T-helper 2 cell (primary cell): ENCODE results near the gene DPEP2NB.
"Not testable (repeated sequence)": the region's sequence is repeated elsewhere in the genome, so short reads cannot be mapped to it uniquely, and the experiment has no call there.

ENCODE experiments used
- DNase-seq, 5 experiments: peaks; one replicate each; pipeline versions ENCODE4 v3.0.0 to v3.0.0-alpha.2; 2012 to 2022

DPEP2NB gene

DNA sequence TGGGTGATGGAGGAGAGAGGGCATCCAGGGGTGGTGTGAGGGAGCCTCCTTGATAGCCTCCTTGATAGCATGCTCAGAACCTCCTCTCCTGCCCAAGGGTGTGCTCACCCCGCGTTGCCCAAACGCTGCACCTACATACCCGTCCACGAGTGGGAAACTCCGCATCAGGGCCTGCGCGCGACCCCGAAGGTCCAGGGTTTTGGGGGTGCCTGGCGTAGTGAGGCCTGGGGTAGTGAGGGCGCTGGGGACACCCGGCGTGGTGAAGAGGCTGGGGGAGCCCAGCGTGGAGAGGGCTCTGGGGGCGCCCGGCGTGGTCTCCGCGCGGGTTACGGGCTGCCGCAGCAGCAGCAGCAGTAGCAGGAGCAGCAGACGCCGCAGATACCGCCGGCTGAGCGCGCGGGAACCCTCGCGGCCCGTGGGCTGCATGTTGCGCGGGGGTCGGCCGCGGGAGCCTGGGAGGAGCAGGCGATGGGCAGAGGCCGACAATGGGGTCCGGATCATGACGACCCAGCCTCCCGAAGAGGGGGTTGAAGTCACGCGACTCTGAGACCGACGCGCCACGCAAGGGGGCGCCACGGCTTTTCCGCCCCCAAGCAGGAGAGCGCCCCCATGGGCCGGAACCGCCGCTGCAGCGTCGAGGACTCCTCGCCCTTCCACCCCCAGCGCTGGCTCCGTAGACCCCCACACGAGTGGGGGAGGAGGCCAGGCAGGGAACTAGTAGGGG lies 35.6 kb downstream of the DPEP2NB start, which contains the start of gene DPEP3:
TSS of gene DPEP3 (minus strand) at position 545 of the 724 bp plus-strand sequence. CDS start at position 426, 119 bp downstream.
- no peak for DNase-seq

DNA sequence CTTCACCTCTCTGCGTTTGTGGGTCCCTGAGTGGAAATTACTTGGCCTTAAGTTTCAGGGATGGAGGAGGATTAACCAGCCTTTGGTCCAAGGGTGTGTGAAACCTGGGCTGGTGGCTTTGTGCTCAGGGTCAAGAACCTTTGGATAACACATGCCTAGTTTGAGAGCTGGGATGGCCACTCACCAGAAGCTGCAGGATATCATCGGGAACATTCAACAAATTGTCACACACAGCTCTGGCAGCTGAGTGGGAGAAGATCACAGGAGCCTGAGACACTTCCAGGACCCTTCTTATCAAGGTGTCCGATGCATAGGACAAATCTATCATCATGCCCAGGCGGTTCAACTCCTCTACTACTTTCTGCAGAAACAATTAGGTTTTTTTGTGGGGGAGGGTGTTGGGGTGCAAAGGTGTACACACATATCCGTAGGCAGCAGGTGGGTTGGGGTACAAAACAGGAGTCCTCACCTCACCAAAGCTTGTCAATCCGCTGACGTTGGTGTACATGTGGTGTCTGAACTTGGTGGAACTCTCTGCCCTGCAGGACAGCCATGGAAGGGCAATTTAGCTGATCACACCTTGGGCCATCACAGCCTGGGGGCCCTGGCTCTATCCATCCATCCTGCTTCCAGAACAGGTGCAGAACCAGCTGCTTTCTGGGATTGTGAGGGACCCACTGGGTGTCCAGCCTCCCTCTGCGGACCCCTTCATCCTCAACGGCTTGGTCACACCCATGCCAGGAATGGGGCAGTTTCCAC lies 38.1 kb downstream of the DPEP2NB start:
- no peak for DNase-seq

DNA sequence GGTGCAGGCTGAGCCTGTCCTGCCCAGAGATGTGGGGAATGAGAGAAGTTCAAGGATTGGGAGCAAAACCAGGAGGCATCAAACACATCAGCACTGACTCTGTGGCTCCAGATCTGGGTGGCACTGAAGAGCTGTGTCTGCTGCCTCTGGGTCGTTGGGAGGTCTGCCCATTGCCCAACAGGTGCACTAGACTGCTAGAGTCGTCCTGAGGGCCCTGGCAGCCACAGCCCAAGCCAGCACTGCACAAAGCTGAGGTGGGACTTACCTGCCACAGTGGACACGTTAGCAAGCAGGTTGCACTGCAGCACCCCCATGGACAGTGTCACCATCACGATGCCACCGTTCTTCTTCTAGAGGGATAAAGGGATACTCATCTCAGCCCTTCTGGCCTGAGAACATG lies 38.7 kb downstream of the DPEP2NB start:
- DNase-seq: no peak

DNA sequence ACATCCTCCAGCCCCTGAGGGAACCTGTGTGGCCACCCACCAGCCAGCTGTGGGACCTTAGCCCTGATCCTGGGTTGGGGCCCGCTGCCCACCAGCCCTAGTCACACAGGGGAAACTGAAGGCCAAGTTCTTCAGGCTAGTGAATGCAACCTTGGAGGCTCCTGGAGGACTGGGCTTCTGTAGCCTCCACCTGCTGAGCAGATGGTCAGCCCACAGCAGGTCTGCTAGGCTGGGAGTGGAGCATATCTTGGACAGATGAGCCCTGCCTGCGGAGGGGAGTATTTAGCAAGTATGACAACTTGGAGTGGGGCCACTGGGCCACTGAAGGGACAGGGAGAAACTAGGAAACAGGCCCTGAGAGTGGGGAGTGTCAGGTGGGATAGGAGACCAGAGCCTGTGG lies 39.5 kb downstream of the DPEP2NB start:
- no peak for DNase-seq

DNA sequence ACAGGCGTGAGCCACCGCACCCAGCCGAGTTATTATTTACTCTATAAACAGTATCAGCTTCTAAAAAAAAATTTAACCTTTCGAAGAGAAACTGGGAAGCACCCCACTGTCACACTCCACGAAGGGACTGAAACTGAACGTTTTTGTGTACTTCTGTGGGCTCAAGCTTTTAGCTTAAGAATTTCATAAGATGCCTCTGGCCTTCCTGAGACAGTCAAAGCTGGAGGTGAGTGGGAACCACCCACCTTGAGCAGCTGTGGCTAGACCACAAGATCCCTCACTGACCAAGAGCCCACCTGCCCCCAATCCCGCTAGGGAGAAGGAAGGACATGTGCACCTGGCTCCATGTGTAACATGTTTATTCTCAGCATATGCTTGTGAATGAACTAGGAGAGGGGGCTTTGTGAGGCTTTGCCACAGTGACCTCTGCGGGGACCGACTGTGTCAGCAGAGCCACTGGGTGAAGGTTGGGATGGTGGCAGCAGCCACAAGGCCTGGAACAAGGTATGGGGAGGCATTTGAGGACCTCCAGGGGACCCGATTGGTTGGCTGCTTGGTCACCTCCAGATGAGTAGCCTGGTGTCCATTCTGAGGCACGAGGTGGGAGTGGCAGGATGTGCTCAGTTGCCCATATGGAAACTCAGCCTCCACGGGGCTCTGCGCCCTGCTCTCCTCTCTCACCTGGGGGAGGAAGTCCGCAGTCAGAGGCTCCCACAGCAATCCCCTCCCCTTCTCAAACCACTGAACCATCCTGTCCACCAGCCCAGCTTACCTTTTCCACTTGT lies 40.2 kb downstream of the DPEP2NB start:
- DNase-seq: no peak

DNA sequence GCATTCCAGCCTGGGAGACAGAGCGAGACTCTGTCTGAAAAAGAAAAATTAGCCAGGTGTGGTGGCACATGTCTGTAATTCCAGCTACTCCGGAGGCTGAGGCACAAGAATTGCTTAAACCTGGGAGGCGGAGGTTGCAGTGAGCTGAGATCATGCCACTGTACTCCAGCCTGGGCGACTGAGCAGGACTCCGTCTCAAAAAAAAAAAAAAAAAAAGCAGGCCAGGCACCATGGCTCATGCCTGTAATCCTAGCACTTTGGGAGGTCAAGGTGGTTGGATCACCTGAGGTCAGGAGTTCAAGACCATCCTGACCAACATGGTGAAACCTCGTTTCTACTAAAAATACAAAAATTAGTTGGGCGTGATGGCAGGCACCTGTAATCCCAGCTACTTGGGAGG lies 43.4 kb downstream of the DPEP2NB start:
- not testable (repeated sequence) for DNase-seq

DNA sequence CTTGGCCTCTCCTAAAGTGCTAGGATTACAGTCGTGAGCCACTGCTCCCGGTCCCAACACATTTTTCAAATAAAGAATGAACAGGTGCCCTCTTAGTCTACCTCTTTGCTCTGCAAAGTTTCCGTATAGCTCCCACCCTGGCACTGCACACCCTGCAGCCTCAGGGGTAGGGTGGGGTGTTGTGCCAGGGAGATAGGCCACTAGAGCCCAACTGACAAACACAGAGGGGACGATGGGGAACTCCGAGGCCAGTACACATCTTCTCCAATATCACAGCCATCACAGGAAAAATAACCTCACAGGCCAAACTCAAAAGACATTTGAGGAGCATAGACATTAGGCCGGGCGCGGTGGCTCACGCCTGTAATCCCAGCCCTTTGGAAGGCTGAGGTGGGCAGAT lies 44.6 kb downstream of the DPEP2NB start:
- no peak for DNase-seq

DNA sequence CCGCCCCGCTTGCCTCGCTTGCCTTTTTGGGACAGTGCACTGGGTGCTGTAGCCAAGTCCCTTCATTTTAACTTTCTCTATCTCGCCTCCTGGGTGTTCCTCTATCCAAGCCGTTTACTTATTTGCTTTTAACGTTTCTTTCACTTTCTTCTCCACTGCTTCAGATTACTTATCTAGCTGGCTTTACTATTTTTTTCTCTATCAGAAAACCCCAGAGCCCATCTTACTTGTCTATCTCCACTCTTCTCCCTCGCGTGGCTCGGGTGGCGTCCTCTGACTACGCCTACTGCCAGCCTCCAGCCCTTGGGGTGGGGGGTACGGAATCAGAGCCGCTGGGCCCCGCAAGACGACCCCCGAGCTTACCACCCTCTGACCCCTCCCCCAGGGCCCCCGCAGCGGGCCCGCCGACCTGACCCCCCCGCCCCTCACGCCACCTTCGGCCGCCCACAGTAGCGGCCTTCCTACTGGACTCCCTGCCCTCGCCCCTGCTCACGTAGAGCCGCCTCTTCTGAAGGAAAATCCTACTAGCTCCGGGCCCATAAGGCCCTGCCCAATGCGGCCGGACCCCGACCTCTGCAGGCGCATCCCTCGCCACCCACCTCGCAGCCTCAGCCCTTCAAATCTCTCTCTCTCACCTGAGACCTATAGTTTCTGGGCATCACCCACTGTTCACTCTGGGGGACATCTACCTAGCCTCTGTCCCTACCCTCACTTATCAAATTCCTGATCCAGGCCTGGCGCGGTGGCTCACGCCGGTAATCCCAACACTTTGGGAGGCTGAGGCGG lies 46.3 kb downstream of the DPEP2NB start:
- DNase-seq: peak in 1 of 5 experiments; percentile 42

DNA sequence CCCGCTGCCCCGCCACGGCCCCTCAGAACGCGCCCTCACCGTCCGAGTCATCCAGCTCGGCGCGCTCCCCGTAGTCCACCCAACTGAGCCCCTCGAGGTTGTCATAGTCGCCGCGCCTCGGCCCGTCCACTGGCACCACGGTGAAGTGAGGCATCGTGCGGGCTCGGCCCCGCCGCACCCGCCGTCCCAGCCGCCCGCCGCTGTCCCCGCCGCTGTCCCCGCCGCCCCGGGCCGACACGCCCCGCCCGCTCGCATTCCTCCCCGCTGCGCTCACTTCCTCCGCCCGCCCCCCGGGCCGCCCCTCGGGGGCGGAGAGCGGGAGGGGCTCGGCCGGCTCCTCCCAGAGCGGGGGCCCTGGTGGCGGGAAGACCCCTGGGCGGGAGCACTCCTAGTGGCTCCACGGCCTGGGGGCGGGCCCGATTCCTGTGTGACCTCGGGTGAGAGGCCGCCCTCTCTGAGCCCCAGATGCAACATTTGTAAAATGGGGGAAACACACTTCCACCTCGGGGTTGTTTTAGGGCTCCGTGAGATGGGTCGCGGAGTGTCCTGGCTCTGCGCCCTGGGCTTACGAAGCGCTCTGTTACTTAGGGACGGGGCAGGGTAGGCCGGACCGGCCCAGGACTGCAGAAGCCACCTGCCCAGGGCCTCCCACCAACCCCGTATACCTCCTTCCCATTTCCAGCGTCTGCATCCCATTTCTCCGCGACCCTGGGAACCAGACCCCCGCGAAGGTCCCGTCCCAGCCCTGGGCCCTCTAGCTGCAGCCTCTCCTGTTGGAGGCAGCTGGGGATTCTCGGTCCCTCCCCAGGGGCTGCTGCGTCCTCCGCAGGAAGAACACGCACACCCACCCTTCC lies 47.1 kb downstream of the DPEP2NB start, which contains the start of gene SLC12A4:
TSS of gene SLC12A4 (minus strand) at position 238 of the 854 bp plus-strand sequence. CDS start at position 154, 84 bp downstream.
- DNase-seq: peak; percentile 75 to 92 (median 80)

DNA sequence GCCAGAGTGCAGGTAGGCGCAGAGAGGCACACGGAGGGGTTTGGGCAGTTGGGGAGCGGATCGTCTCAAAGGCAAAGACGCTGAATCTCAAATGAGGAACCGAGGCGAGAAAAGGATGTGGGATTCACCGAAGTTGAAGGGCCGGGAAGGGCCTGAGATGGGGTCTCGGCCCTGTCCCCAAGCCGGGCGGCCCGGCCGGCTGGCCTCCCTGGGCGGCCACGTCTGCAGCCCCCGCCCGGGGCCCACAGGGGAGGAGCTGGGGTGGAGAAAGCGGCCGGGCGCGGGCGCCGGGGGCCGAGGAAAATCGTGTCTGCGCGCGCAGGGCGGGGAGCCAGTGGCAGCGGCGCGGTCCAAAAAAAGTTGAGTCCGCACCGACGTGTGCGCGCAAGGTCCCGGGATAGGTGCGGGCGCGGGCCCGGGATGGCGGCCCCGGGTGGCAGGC lies 47.7 kb downstream of the DPEP2NB start:
- DNase-seq: peak in 3 of 5 experiments; percentile 12 to 37 (median 24)

DNA sequence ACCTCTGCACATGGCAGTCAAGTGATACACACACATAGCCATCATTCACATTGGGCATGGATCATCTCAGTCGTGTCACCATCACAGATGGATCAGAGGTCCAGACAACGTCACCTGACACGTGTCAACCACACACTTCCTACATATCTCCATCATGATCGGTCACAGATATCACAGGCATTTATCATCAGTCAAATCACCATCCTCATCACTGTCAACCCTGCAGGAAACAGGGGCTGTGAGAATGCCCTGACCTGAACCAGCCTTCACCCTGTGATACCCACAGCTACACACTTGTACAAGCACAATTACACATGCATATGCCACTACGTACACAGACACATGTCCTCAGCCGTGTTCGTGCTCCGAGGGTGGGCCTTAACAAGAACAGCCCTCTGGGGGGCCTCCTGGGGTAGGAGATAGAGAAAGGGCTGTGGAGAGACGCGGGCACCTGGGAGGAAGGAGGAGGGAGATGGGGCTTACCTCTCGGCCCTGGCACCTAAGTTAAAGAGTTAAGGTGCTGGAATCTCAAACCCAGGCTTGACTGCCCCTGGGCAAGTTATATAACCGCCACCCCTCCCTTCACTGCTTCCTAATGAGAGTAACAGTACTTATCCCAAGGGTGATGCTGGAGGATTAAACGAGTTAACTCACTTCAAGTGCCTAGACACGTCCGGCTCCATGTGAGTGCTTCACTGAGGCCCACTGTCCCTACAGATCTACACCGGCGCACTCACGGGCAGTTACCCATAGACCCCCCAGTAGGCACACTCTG lies 48.3 kb downstream of the DPEP2NB start:
- DNase-seq: peak in 2 of 5 experiments; percentile 22 to 79

DNA sequence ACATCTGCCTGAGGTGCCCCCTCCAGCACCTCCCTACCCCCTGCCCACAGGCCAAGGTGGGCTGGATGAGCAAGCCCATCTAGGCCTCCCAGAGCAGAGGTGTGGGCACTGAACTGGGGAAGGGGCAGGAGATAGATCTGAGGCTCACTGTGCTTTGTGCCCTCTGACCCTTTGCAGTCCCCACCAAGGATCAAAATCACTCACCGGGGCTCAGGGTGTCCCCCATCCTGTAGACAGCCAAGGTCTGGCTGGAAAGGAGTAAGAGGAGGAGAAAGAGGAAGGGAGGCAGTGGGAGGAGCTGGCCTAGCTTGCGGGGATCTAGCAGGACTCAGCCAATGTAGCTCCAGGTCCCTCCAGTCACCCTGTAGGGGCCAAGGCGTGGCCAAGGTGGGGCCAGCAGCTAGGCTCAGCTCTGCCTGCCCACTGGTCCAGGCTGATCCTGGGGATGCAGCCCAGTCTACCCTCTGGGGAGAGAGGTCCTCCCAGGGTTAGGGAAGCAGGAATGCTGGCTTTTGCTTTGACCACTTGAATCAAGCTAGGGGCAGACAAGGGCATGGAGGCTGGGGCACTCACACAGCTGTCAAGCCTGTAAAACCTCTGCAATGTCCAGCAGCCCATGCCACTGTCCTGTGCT lies 49.0 kb downstream of the DPEP2NB start:
- DNase-seq: no peak

DNA sequence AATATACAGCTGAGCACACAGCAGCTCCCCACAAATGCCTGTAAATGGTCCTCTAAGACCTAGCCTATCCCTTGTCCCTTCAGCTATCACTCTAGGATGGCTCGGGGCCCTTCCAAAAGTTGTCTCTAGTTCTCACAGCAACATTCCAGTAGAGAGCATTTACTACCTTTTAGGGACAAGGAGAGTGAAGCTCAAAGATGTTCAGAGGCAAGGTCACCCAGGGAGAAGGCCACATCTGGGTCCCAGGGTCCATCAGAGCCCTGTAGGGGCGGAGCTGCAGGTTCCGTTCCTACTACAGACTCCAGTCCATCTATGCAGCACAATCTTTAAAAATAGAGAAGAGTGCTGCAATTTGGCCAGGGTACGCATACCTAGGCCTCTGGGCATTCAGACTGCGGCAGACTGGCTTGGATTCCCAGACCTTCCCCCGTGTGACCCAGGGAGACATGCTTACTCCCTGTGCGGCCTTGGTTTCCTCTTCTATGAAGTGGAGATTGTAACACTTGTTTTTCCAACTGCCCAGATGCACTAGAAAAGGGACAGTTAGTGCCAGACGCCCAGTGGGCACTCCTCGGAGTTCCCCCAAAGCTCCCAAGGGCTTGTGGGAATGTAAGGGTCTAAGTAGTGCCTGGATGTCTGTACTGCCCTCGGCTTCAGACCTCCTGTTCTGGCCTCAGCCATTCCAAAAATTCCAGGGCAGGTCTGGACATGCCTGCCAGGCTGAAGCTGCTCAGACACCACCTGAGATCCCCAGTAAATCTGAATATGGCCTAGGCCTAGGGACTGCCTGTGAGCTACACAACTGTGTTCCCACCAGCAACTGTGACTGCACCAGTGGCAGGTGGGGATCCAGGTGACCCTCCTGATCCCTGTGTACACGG lies 49.8 kb downstream of the DPEP2NB start:
- no peak for DNase-seq

DNA sequence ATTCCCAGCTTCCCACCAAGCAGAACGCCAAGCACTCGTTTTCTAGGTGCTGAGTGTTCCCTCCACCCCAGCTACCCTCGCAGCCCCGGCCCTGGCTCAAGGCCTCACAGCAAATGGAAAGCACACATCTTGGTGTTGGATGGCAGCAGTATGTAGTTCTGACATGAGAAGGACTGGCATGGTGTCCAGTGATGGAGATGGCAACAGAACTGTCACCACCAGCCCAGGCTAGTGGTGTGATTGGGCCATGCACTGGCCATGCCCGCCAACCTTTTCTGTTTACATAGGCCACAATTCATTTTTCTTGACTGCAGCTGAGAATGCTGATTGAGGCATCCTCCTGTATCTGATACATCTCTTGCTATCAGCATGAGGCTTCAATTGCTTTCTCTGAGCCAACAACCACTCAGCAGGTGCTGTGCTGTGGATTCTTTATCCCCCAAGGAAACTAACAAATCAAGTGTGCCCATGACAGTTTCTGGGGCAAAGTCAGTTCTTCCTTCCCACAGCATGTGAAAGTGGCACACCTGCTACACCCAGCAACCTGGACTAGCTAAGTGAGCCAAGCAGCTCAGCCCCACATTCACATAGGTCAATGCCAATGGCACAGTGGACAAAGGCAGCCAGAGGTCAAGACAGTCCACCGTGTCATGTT lies 51.1 kb downstream of the DPEP2NB start:
- DNase-seq: no peak

DNA sequence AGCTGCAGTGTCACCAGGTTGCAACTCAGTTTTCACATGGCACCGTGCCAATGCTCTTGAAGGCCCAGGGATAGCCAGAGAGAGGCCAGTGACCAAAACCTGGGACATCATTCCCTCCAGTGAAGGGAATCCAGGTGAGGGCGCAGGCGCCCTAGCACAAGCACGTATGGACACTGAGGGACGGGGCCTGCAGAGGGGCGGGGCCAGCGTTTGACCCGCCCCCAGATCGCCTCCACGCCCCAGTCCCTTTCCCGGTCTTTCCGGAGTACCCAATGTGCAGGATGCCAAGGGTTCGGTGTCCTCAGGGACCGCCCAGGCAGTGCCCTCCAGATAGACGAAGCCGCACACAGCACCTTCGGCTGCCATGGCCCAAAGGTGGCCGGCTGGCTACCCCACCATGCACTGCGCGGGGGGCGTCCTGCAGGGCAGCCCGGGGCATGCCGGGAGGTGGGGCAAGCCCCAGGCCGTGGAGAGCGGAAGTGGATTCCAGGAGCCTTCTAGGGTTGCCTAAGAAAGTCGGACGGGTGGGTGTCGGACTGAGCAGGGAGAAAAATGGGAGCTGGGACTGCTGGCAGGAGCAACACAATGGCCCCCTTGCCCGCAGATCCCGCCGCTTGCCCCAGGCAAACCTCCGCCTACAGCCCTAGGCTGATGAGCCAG lies 51.9 kb downstream of the DPEP2NB start:
- no peak for DNase-seq
